Fibroblast of lung (primary cell): ENCODE results near the gene MLIP. TPM values are rescaled to one million over a fixed set of nuclear protein-coding genes. Genes with fewer than 3 reads are reported as not detected.
A peak's percentile ranks its signal among the peaks of the same experiment; 100 is the strongest.

Experiments
- DNase-seq, 2 donors: peaks; one replicate each; pipeline versions ENCODE4 v3.0.0 to v3.0.0-alpha.2; 2010; ENCODE audit warnings: low read depth in 2 of 2
- H2AFZ ChIP-seq: 2 replicates; pipeline ENCODE4 v1.5.1; 2012; ENCODE audit warnings: low read length, control low read depth, inconsistent platforms
- H3K27ac ChIP-seq: 2 replicates; pipeline ENCODE4 v1.5.1; 2011; ENCODE audit warnings: low read length, control low read depth; ENCODE audit not compliant: insufficient read depth
- H3K27me3 ChIP-seq: 2 replicates; pipeline ENCODE4 v1.5.1; 2011; ENCODE audit warnings: mild to moderate bottlenecking, low read length; ENCODE audit not compliant: control insufficient read depth, insufficient read depth
- H3K36me3 ChIP-seq: 2 replicates; pipeline ENCODE4 v1.5.1; 2011; ENCODE audit warnings: low read length; ENCODE audit not compliant: control insufficient read depth, insufficient read depth
- H3K4me1 ChIP-seq: 2 replicates; pipeline ENCODE4 v1.5.1; 2011; ENCODE audit warnings: low read length; ENCODE audit not compliant: control insufficient read depth, insufficient read depth; ENCODE audit errors: extremely low read depth
- H3K4me2 ChIP-seq: 2 replicates; pipeline ENCODE4 v1.5.1; 2011; ENCODE audit warnings: low read length, control low read depth; ENCODE audit not compliant: insufficient read depth; ENCODE audit errors: extremely low read depth
- H3K4me3 ChIP-seq, 4 experiments: fragments of 200-600 bp in 1 of 4; sonication (generic) in 1 of 4; replicated peaks in 1 of 4; 2 replicates each; pipeline ENCODE4 v1.5.1; 2011 to 2016; ENCODE audit warnings: low read length in 4 of 4, low read depth in 3 of 4, mild to moderate bottlenecking in 3 of 4, control low read depth in 2 of 4, inconsistent platforms in 1 of 4, mixed read lengths in 1 of 4; ENCODE audit not compliant: insufficient read depth in 1 of 4; ENCODE audit errors: control extremely low read depth in 1 of 4
- H3K79me2 ChIP-seq: 2 replicates; pipeline ENCODE4 v1.5.1; 2012; ENCODE audit warnings: mild to moderate bottlenecking, low read length, inconsistent platforms; ENCODE audit not compliant: control insufficient read depth, insufficient read depth
- H3K9ac ChIP-seq: 2 replicates; pipeline ENCODE4 v1.5.1; 2011; ENCODE audit warnings: mild to moderate bottlenecking, low read length, control low read depth; ENCODE audit not compliant: insufficient read depth
- H3K9me3 ChIP-seq: 2 replicates; pipeline ENCODE4 v1.5.1; 2012; ENCODE audit warnings: low read depth, low read length; ENCODE audit not compliant: control insufficient read depth, insufficient read depth
- H4K20me1 ChIP-seq: 2 replicates; pipeline ENCODE4 v1.5.1; 2011; ENCODE audit warnings: low read length; ENCODE audit not compliant: control insufficient read depth, insufficient read depth; ENCODE audit errors: extremely low read depth
- CTCF ChIP-seq, 2 donors: IDR thresholded peaks in 1 of 2; conservative IDR thresholded peaks in 1 of 2; 1 replicate in 1 of 2; 2 replicates in 1 of 2; pipeline ENCODE4 v1.5.1; 2011 to 2012; ENCODE audit warnings: low read length in 2 of 2, control low read depth in 1 of 2, inconsistent platforms in 1 of 2, low read depth in 1 of 2, mild to moderate bottlenecking in 1 of 2
- EZH2 ChIP-seq: IDR thresholded peaks from 2 replicates; pipeline ENCODE4 v1.5.1; 2012; ENCODE audit warnings: low read length, control low read depth, mild to moderate bottlenecking; ENCODE audit errors: missing control alignments
- polyA plus RNA-seq, 2 donors: library from polyadenylated mRNA; depleted of rRNA in 1 of 2; stranded (reverse) in 1 of 2; unstranded in 1 of 2; fragments of >200 nt; gene quantifications; 2 replicates each; pipeline ENCODE4 v1.2.1, GENCODE V29; 2011 to 2012; ENCODE audit warnings: missing spikeins in 1 of 2
- total RNA-seq: library from RNA; depleted of rRNA; stranded (reverse); fragments of >200 nt; gene quantifications from 2 replicates; pipeline ENCODE4 v1.2.1, GENCODE V29; 2014

Gene MLIP
- total and polyA plus RNA-seq, 2 donors (not counting 1 experiment from before 2014, with no cell fraction given) = 0.07 TPM; not detected in 1

GRCh38 chr6:54135665-54136369 is 24.6 kb downstream of the MLIP start:
- no peaks in the 10 kb centered on the region for H3K36me3 ChIP-seq
- peak; percentile 73 to 79 for DNase-seq
- H3K27me3 ChIP-seq = no peaks in the 10 kb centered on the region
- no peak overlapping the region for H2AFZ ChIP-seq
- H3K4me2 ChIP-seq = no peak overlapping the region
- no peaks in the 10 kb centered on the region for H3K9me3 ChIP-seq
- H3K4me3 ChIP-seq = no peak overlapping the region
- H3K4me1 ChIP-seq = no peaks in the 10 kb centered on the region
- TF ChIP-seq CTCF (conservative IDR thresholded peaks at IDR 0.05 in 1 of 2, IDR thresholded peaks at IDR 0.05 in 1 of 2; ENCODE audit: low read depth in 1 of 2, low read length in 2 of 2) (no peak), EZH2 (no peak)
- no peaks in the 10 kb centered on the region for H4K20me1 ChIP-seq
- H3K79me2 ChIP-seq = no peaks in the 10 kb centered on the region
- H3K27ac ChIP-seq = no peak overlapping the region
- H3K9ac ChIP-seq = no peak overlapping the region

GRCh38 chr6:54138795-54139194 is 27.6 kb downstream of the MLIP start:
- H3K27ac ChIP-seq = no peak overlapping the region
- H3K27me3 ChIP-seq = no peaks in the 10 kb centered on the region
- no peak overlapping the region for H3K4me2 ChIP-seq
- no peaks in the 10 kb centered on the region for H3K36me3 ChIP-seq
- no peak overlapping the region for H3K4me3 ChIP-seq
- no peaks in the 10 kb centered on the region for H3K4me1 ChIP-seq
- H2AFZ ChIP-seq = no peak overlapping the region
- no peak for DNase-seq
- H3K9me3 ChIP-seq = no peaks in the 10 kb centered on the region
- H3K9ac ChIP-seq = no peak overlapping the region
- TF ChIP-seq CTCF (conservative IDR thresholded peaks at IDR 0.05 in 1 of 2, IDR thresholded peaks at IDR 0.05 in 1 of 2; ENCODE audit: low read depth in 1 of 2, low read length in 2 of 2) (no peak), EZH2 (no peak)
- H4K20me1 ChIP-seq = no peaks in the 10 kb centered on the region
- no peaks in the 10 kb centered on the region for H3K79me2 ChIP-seq

- Histone ChIP-seq H3K9me3 (no peaks in the 10 kb centered on the region), H3K4me2 (no peak overlapping the region), H3K27me3 (no peaks in the 10 kb centered on the region), H3K9ac (no peak overlapping the region), H3K36me3 (no peaks in the 10 kb centered on the region), H3K79me2 (no peaks in the 10 kb centered on the region), H2AFZ (no peak overlapping the region), H3K4me3 (no peak overlapping the region), H4K20me1 (no peaks in the 10 kb centered on the region), H3K4me1 (no peaks in the 10 kb centered on the region), H3K27ac (no peak overlapping the region)
- DNase-seq = no peak
- TF ChIP-seq CTCF (conservative IDR thresholded peaks at IDR 0.05 in 1 of 2, IDR thresholded peaks at IDR 0.05 in 1 of 2; ENCODE audit: low read depth in 1 of 2, low read length in 2 of 2) = no peak
- no peak for TF ChIP-seq EZH2
Observed at GRCh38 chr6:54140811-54141210, 29.6 kb downstream of the MLIP start.
